K562 (cell line): ENCODE measurements around the gene FHIT. TPM values are rescaled to one million over a fixed set of nuclear protein-coding genes. Genes with fewer than 3 reads are reported as not detected.

Experiments
- ATAC-seq: fragments of 200-7000 bp; cut with Tn5 transposase; 3 replicates; pipeline ENCODE4 v1.9.1; 2020; ENCODE audit warnings: moderate library complexity
- BruUV-seq: library from RNA; stranded (reverse); fragments of 400-500 nt; replicated peaks from 2 replicates; lab custom pipeline; 2021; lab: Mats Ljungman, UMichigan
- CTCF ChIA-PET: fragments of 300-600 bp; formaldehyde crosslinking; extraction: SDS; loops from one replicate; lab custom pipeline; 2021; ENCODE audit warnings: low intra/inter-chr PET ratio; lab: Yijun Ruan, JAX
- POLR2A ChIA-PET: fragments of 300-600, 350-650 bp; sonication (Branson Sonifier 250); formaldehyde crosslinking; extraction: SDS; loops from one replicate; lab custom pipeline; 2021; ENCODE audit warnings: antibody characterized with exemption, inconsistent platforms; lab: Yijun Ruan, JAX
- DNase-seq, 4 experiments: peaks; one replicate each; pipeline versions ENCODE4 v3.0.0 to v3.0.0-alpha.2; 2011 to 2018; ENCODE audit warnings: low spot score in 3 of 4, mixed read lengths in 3 of 4; ENCODE audit errors: extremely low read depth in 1 of 4
- FAIRE-seq: peaks from 2 replicates; lab custom pipeline; 2011; peaks lifted over from hg19 to GRCh38; lab: Jason Lieb, UNC
- H2AFZ ChIP-seq: 2 replicates; pipeline ENCODE4 v1.6.0; 2011; ENCODE audit warnings: low read depth, low read length, control low read depth, inconsistent platforms
- H3K27ac ChIP-seq: fragments of 200-600 bp; 3 replicates; pipeline ENCODE4 v1.8.0; 2011; ENCODE audit warnings: low read depth, mild to moderate bottlenecking, control low read depth, inconsistent platforms, low read length, moderate library complexity, mixed read lengths; ENCODE audit errors: extremely low read depth
- H3K27me3 ChIP-seq, 2 experiments: fragments of 300-600 bp in 1 of 2; 2 replicates in 1 of 2; 3 replicates in 1 of 2; pipeline versions ENCODE4 v1.6.0 to v1.8.0; 2011; ENCODE audit warnings: inconsistent platforms in 2 of 2, low read length in 2 of 2, mild to moderate bottlenecking in 1 of 2, mixed read lengths in 1 of 2, moderate library complexity in 1 of 2; ENCODE audit not compliant: control insufficient read depth in 2 of 2, insufficient read depth in 2 of 2
- H3K36me3 ChIP-seq: fragments of 300-600 bp; 3 replicates; pipeline ENCODE4 v1.8.0; 2011; ENCODE audit warnings: mild to moderate bottlenecking, low read length, inconsistent platforms; ENCODE audit not compliant: control insufficient read depth, insufficient read depth
- H3K4me1 ChIP-seq, 2 experiments: fragments of 200-600 bp in 1 of 2; replicated peaks in 1 of 2; 2 replicates in 1 of 2; 3 replicates in 1 of 2; pipeline versions ENCODE4 v1.5.1 to v1.8.0; 2011; ENCODE audit warnings: inconsistent platforms in 2 of 2, low read length in 2 of 2, mild to moderate bottlenecking in 1 of 2, mixed read lengths in 1 of 2, moderate library complexity in 1 of 2; ENCODE audit not compliant: control insufficient read depth in 2 of 2, insufficient read depth in 2 of 2
- H3K4me2 ChIP-seq: 2 replicates; pipeline ENCODE4 v1.6.1; 2011; ENCODE audit warnings: low read length, control low read depth, inconsistent platforms, mixed read lengths; ENCODE audit not compliant: insufficient read depth
- H3K4me3 ChIP-seq: fragments of 200-600 bp; sonication (generic), shearing (Covaris generic); 2 replicates; pipeline ENCODE4 v1.5.1; 2016; ENCODE audit warnings: control low read depth, inconsistent platforms
- H3K79me2 ChIP-seq: fragments of 200-600 bp; 3 replicates; pipeline ENCODE4 v1.8.0; 2011; ENCODE audit warnings: low read length, inconsistent platforms; ENCODE audit not compliant: control insufficient read depth, insufficient read depth
- H3K9ac ChIP-seq, 2 experiments: 2 replicates each; pipeline versions ENCODE4 v1.6.0 to v1.6.1; 2011; ENCODE audit warnings: low read depth in 2 of 2, low read length in 2 of 2, control low read depth in 1 of 2, inconsistent platforms in 1 of 2, mild to moderate bottlenecking in 1 of 2, mixed read lengths in 1 of 2; ENCODE audit not compliant: insufficient read depth in 1 of 2
- H3K9me1 ChIP-seq: one replicate; pipeline ENCODE4 v1.6.0; 2011; ENCODE audit warnings: inconsistent platforms, mild to moderate bottlenecking, low read length, moderate library complexity; ENCODE audit not compliant: control insufficient read depth, insufficient read depth
- H3K9me3 ChIP-seq: replicated peaks from 2 replicates; pipeline ENCODE4 v1.5.1; 2011; ENCODE audit warnings: low read depth, low read length, inconsistent platforms; ENCODE audit not compliant: control insufficient read depth, insufficient read depth
- H4K20me1 ChIP-seq: replicated peaks from 2 replicates; pipeline ENCODE4 v1.6.1; 2011; ENCODE audit warnings: low read length, inconsistent platforms, mixed read lengths; ENCODE audit not compliant: control insufficient read depth, insufficient read depth
- C11orf30 ChIP-seq: fragments of 450-650 bp; IDR thresholded peaks from 2 replicates; pipeline ENCODE4 v1.6.1; 2016; ENCODE audit warnings: low read depth, mild to moderate bottlenecking
- CBX3 ChIP-seq, 2 experiments: IDR thresholded peaks; 1 replicate in 1 of 2; 2 replicates in 1 of 2; pipeline ENCODE4 v1.6.1; 2012; ENCODE audit warnings: inconsistent platforms in 2 of 2, low read length in 2 of 2, borderline replicate concordance in 1 of 2, control low read depth in 1 of 2
- LEF1 ChIP-seq: fragments of 450-650 bp; IDR thresholded peaks from 2 replicates; pipeline ENCODE4 v1.6.1; 2016; ENCODE audit warnings: mild to moderate bottlenecking
- MAFF ChIP-seq: IDR thresholded peaks from 2 replicates; pipeline ENCODE4 v1.6.1; 2012; ENCODE audit warnings: low read length, improper control_type of control experiment
- NKRF ChIP-seq: fragments of 450-650 bp; IDR thresholded peaks from 2 replicates; pipeline ENCODE4 v1.6.1; 2016; ENCODE audit warnings: borderline replicate concordance
- RUNX1 ChIP-seq: sonication (generic); IDR thresholded peaks from 2 replicates; pipeline ENCODE4 v1.6.1; 2016; ENCODE audit warnings: antibody characterized with exemption, low read depth
- SMC3 ChIP-seq: conservative IDR thresholded peaks from 2 replicates; pipeline ENCODE4 v1.6.1; 2011; ENCODE audit warnings: low read depth, low read length, improper control_type of control experiment; ENCODE audit not compliant: insufficient read depth
- TCF7 ChIP-seq: sonication (generic); IDR thresholded peaks from 2 replicates; pipeline ENCODE4 v1.6.1; 2016; ENCODE audit warnings: antibody characterized with exemption, borderline replicate concordance
- TFE3 ChIP-seq: fragments of 450-650 bp; formaldehyde crosslinking; IDR thresholded peaks from 2 replicates; pipeline ENCODE4 v1.4.0; 2020; ENCODE audit warnings: mild to moderate bottlenecking, mixed read lengths
- USF1 ChIP-seq: sonication (generic); formaldehyde crosslinking; IDR thresholded peaks from 2 replicates; pipeline ENCODE4 v1.9.0; 2022; ENCODE audit warnings: mild to moderate bottlenecking, missing genetic modification reagents
- WHSC1 ChIP-seq: IDR thresholded peaks from one replicate; pipeline ENCODE4 v1.6.1; 2012; ENCODE audit warnings: low read length, control low read depth, inconsistent platforms
- WGBS: fragments of 100-300 bp; shearing (Covaris generic); methylation state at CpG from one replicate; pipeline ENCODE4 v1.1.6; 2016; ENCODE audit warnings: low coverage, mixed read lengths; ENCODE audit not compliant: insufficient coverage; ENCODE audit errors: missing lambda C conversion rate; 5-methylcytosine and 5-hydroxymethylcytosine counted together
- in situ Hi-C: fragments of 300-500 bp; cut with MboI; formaldehyde crosslinking; loops from 4 replicates; pipeline ENCODE4 v1.15.0; 2018; ENCODE audit warnings: inconsistent platforms, mixed read lengths
- intact Hi-C: fragments of 100-400 bp; cut with micrococcal nuclease; formaldehyde crosslinking; loops from 2 replicates; pipeline ENCODE4 v1.14.2; 2022
- polyA plus RNA-seq, 8 experiments: library from polyadenylated mRNA; depleted of rRNA in 4 of 8; stranded (reverse) in 5 of 8; unstranded in 3 of 8; fragments of >200 nt; fragmentation: Nextera tagmentation in 2 of 8; fragmentation: Illumina TruSeq in 1 of 8; extraction: Ambion mirVana in 2 of 8; extraction: Trizol in 1 of 8; gene quantifications; 2 replicates each; pipeline versions ENCODE4 v1.2.1 to v1.2.3, GENCODE V29; 2011 to 2014; ENCODE audit warnings: inconsistent platforms in 1 of 8, missing spikeins in 1 of 8
- total RNA-seq, 7 experiments: library from RNA; depleted of rRNA in 6 of 7; stranded (reverse); fragments of >200 nt in 6 of 7; fragmentation: Illumina TruSeq in 2 of 7; extraction: Trizol in 2 of 7; gene quantifications; 2 replicates each; pipeline versions ENCODE4 v1.2.1 to v1.2.3, GENCODE V29; 2011 to 2021; ENCODE audit warnings: low replicate concordance in 1 of 7

FHIT gene
- total and polyA plus RNA-seq, 9 of the 15 experiments (the other 6 are each of a cell fraction or from before 2014, with no cell fraction given), result 1.7 to 9.1 (median 4.3) TPM

- TF ChIP-seq C11orf30 (no peak), TCF7 (no peak), RUNX1 (no peak)
Measured at GRCh38 chr3:59817511-59817910, 1433.7 kb downstream of the FHIT start (continued).

DNA sequence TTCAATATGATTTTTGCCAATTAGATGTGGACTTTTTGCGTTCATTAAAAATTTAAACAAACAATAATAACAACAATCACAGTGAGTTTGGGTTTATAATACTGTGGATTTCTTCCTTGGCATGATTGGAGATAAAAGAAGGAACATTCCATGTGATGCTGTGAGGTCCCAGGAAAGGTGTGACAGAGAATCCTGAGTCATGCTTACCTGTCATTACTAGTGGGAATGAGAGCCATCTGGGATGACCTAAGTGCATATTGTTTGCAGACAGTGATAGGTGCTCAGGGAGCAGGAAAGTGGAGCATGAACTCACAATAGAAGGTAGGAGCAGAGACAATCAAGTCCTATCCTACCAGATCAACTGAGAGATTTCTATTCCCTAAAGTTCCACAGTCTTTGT is 1434.9 kb downstream of the FHIT start:
- Histone ChIP-seq H4K20me1 (no peaks in the 10 kb centered on the region), H3K9ac (no peak overlapping the region), H3K9me1 (no peaks in the 10 kb centered on the region), H3K9me3 (no peaks in the 10 kb centered on the region), H3K36me3 (no peaks in the 10 kb centered on the region), H3K27ac (no peak overlapping the region), H3K79me2 (no peaks in the 10 kb centered on the region), H3K4me3 (no peak overlapping the region), H3K4me1 (no peaks in the 10 kb centered on the region)
- intact Hi-C loops, result no loop called here
- BruUV-seq, result no TSS peak
- no peak for FAIRE-seq
- in situ Hi-C loops, result no loop called here
- no peak for ATAC-seq
- no peak for TF ChIP-seq USF1
- no peak for TF ChIP-seq MAFF
- TF ChIP-seq SMC3, result no peak
- no peak for TF ChIP-seq TFE3 (CRISPR knock-in tag)
- TF ChIP-seq WHSC1, result no peak
- TF ChIP-seq LEF1, result no peak
- no peak for TF ChIP-seq NKRF
- no peak for TF ChIP-seq CBX3 (IDR thresholded peaks at IDR 0.05; ENCODE audit: borderline replicate concordance in 1 of 2, low read length in 2 of 2)
- no peak for TF ChIP-seq TCF7
- TF ChIP-seq, all 486 proteins: peak for 0
- WGBS, result 83% methylated on average over 1 of the region's 1 CpG
- no peak overlapping the region for H2AFZ ChIP-seq
- CTCF ChIA-PET, result no interaction called here
- POLR2A ChIA-PET, result no interaction called here
- no peaks in the 10 kb centered on the region for H3K27me3 ChIP-seq
- H3K4me2 ChIP-seq, result no peak overlapping the region
- no peak for DNase-seq
